IPS DF 4.7 (cell line): ENCODE measurements around the gene EVC2.

Experiments
- DNase-seq: peaks from one replicate; pipeline ENCODE4 v3.0.0-alpha.2; 2013; ENCODE audit warnings: low spot score; ENCODE audit errors: extremely low read depth

EVC2 gene

DNA sequence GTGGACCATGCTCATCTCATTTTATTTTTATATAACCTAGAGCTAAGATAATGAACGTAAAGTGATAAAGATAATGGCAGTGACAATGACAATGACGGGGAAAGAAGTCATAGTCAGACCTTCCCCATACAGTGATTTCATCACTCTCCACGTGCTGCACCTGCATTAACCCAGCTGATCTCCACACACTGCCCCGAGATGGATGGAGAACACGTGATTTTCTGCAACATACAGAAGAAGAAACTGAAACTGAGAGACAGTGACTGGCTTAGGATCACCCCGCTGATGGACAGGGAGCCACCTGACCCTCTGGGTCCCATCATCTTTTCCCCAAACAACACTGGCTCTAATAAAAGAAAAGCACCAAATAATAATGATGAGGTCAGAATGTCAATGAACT is 22.0 kb downstream of the EVC2 start:
- DNase-seq, result no peak

DNA sequence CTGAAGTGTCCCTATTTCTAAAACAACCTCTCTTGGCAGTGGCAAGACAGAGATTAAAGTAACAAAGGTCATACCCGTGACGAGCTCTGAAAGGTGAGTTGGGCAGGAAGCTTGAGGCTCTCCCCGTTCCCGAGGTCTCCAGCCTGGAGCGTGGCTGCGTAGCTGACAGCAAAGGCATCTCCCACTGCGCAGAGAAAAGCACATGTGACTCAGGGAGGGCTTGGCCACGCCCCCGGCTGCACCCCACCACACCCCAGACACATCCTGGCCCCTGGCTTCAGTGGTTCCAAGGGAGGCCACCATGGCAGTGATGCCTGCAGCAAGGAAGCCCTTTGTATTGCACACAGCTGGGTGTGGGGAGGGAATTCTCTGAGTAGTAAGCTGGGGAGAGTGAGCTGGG is 23.1 kb downstream of the EVC2 start:
- DNase-seq, result no peak

GRCh38 chr4:5683566-5683965 is 24.8 kb downstream of the EVC2 start:
- DNase-seq, result no peak

DNA sequence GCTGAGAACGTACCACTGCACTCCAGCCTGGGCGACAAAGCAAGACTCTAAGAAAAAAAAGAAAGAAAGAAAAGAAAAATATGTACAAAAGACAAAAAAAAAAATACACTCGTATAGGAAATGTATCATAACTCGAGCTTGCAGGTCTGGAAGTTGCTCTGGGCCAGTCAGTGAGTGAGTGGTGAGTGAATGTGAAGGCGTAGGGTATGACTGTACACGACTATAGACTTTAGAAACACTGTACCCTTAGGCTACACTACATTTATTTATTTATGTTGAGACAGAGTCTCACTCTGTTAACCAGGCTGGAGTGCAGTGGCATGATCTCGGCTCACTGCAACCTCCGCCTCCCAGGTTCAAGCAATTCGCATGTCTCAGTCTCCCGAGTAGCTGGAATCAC is 29.4 kb downstream of the EVC2 start:
- DNase-seq, result no peak

DNA sequence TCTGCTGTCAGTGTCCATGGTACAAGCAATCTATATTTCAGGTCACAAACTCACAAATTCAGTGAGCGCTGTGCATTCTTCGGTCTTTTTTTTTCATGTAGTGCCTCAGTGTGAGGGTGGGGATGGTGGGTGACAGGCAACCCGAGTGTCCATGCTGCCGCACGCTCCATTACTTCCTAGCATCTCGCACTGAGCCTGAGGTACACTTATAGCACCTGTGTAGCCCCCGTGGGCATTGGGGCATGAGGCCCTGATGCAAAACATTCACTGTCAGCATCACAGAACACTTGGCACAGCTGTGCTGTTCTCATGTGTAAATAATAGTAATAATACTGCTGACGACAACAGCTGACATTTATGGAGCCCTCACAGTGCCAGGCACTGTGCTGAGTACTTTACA is 31.6 kb downstream of the EVC2 start:
- no peak for DNase-seq

DNA sequence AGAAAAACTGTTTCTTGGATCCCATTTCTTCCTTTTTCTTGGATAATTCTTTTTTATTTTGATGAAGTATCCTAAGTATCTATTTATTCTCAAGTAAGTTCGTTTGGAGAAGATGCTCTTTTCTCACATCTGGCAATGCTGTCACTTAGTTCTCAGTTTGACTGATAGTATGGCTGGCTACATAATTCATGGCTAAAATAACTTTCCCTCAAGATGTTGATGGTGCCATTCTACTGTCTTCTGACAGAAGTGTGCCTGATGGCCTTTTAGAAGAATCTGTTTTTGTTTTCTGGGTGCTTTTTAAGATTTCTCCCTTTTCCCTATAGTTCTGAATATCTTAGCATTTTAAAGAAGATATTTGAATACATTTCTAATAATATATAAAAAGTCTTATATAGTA is 41.6 kb downstream of the EVC2 start:
- DNase-seq, result no peak

- no peak for DNase-seq
These were observed 43.6 kb downstream of the EVC2 start for GRCh38 chr4:5664778-5665177.

DNA sequence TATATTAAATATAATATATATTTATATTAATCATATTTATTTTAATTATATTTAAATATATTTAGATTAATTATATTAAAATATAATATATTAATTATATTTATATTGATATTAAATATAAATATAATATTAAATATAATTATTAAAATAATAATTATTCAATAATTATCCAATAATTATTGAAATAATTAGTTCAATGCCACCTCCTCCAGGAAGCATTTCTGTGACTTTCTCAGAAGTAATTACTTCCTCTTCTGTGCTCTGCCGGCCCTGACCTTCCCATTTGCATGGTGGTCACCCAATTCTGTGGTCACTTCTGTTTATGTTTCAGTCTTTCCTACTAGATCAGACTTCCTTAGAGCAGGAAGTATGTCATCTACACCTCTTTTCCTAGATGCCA is 45.8 kb downstream of the EVC2 start:
- no peak for DNase-seq

DNA sequence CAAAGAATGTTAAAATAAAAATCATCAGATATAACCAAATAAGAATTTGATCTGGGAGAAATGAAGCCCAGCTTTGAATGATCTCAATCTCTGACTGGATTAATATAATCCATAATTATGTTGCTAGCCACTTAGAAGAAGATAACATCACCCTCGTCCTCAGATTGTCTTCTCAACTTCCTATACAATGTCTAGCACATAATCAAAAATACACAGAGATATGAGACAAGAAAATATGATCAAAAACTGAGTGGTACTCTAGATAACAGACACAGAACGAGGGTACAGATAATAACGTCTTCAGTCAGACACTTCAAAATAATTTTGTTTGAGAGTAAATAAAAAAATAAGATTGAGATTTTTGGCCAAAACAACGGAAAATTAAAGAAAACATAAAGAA is 47.1 kb downstream of the EVC2 start:
- DNase-seq, result no peak

- no peak for DNase-seq
These were observed 48.2 kb downstream of the EVC2 start for GRCh38 chr4:5660185-5660584.

- no peak for DNase-seq
These were observed 49.4 kb downstream of the EVC2 start for GRCh38 chr4:5658974-5659373.

- no peak for DNase-seq
These were observed 51.9 kb downstream of the EVC2 start for GRCh38 chr4:5656415-5656814.

- DNase-seq, result no peak
These were observed 53.6 kb downstream of the EVC2 start for GRCh38 chr4:5654791-5655190.

GRCh38 chr4:5651089-5651488 is 57.3 kb downstream of the EVC2 start:
- no peak for DNase-seq

GRCh38 chr4:5650040-5650439 is 58.3 kb downstream of the EVC2 start:
- no peak for DNase-seq

DNA sequence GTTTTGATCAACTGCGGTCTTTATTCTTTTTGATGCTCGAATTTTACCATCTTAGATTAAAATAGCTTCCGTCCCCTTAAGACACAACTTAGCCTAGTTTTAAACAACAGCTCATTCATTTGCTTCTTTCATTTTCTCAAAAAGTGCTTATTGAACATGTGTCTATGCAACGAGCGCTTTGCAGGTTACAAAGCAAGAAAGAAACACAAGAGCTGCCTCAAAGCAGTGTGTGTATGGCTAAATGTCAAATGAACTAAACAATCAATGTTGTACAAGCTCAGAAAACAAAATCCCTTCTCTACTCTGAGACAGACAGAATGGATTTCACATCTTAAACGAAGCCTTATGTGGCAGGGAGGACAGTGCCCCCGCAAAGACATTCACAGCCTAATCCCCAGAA is 61.0 kb downstream of the EVC2 start:
- no peak for DNase-seq

DNA sequence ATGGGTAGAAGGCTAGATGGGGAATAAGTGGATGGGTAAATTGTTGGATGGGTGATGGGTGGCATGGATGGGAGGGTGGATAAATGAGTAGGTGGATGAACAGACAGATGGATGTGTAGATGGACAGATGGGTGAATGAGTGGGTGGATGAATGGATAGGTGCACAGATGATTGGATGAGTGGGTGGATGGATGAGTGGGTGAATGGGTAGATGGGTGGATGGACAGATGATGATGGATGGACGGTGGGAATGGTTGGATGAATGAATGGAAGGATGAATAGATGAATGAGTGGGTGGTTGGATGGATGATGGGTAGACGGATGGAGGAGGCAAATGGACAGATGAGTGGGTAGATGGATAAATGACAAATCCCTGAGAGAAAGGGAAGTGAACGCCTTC is 68.3 kb downstream of the EVC2 start:
- no peak for DNase-seq

DNA sequence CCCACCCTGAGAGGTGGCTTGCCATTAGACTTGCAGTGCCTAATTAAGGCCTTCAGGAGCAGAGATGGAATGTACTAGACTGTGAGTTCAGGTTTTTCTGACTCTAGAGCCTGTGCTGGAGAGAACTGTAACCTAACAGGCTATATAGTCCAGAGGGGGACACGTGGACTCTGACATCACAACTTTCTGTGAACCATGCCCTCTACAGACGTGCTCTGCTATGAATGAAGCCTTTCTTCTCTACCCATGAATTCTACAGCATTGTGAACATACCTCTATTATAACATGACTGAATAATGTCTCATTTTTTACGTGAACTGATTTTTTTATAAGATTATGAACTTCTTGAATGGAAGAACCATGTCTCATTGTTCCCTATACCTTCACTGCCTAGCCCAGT is 68.8 kb downstream of the EVC2 start:
- no peak for DNase-seq

DNA sequence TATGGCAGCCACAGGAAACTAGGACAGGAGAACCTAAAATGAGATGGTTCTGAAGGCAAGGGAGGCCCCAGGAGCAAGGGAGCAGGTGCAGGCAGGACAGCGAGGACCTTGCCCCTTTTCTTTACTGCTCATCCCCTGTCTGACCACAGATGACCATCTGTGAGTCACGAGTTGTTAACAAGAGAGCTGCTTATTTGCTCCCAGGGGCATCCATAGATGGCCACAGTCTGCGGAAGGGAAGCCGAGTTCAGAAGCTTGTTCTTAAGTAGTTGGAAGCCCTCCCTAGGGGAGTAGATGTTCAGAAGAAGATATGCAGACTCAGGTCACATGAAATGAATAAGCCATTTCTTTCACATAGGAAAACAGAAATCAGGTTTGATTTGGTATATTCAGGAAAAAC is 69.4 kb downstream of the EVC2 start:
- no peak for DNase-seq

DNA sequence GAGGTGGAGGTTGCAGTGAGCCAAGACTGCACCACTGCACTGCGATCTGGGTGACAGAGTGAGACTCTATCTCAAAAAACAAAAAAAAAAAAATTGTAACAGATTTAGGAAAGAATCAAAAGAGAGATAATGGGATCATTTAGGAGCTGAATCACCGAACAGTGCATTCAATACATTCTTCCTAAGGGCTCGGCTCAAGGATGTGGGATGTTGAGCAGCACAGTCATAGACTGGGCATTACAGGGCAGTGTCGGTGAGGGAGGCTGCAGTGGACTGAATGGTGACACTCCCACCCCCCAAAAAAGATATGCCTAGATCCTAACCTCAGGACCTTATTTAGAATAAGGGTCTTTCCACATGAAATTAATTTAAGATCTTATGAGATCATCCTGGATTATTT is 70.0 kb downstream of the EVC2 start:
- no peak for DNase-seq

GRCh38 chr4:5636766-5637670 is 71.3 kb downstream of the EVC2 start:
- no peak for DNase-seq

DNA sequence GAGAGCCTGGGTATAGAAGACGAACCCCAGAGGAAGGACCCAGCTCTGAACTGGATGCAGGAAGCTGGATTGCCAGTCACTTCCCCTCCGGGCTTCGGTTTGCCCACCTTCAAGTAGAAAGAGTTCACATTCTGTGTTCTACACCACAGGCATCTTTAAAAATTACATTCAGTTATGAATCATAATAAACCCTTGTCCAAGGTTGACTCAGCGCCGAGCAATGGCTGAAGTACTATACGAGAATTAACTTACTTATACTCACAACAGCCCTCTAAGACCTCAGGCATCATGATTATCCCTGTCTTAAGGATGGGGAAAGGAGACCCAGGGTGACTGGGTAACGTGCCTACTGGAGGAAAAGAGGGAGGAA is 72.5 kb downstream of the EVC2 start:
- DNase-seq, result no peak

DNA sequence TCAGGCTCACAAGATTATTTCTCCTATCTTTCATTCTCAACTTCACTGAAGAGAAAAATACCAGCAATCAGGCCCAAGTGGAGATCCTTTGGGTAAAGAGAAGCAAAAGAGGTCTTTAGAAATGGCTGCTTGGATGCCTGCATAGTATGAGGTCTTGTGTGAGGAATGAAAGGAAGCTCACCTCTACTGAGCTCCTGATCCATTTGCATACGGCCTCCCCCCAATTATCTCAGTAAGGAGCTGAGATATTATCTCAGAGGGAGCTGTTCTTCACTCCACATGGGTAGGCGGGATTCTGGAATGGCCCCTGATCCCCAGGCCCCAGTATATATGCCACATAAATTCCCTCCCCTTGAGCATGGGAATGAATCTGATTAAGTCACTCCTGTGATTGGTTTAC is 75.8 kb downstream of the EVC2 start:
- DNase-seq, result peak; percentile 1

- no peak for DNase-seq
These were observed 76.3 kb downstream of the EVC2 start for GRCh38 chr4:5632066-5632440.
